Activated gamma-delta T cell (primary cell): ENCODE data around the gene PAIP2B.

Experiments used
- DNase-seq: peaks from one replicate; lab custom pipeline; 2025; lab: John Stamatoyannopoulos, UW

Gene PAIP2B

GRCh38 chr2:71153585-71154224 lies 73.2 kb downstream of the PAIP2B start:
- no peak for DNase-seq

GRCh38 chr2:71151620-71152019 lies 75.3 kb downstream of the PAIP2B start:
- DNase-seq = no peak

- no peak for DNase-seq
Measured at GRCh38 chr2:71150082-71150816, 76.7 kb downstream of the PAIP2B start.

GRCh38 chr2:71148506-71149063 lies 78.3 kb downstream of the PAIP2B start:
- DNase-seq = no peak

GRCh38 chr2:71143782-71144181 lies 83.1 kb downstream of the PAIP2B start:
- DNase-seq = no peak

- DNase-seq = no peak
Measured at GRCh38 chr2:71136174-71136573, 90.7 kb downstream of the PAIP2B start.

- no peak for DNase-seq
Measured at GRCh38 chr2:71133603-71134002, 93.3 kb downstream of the PAIP2B start.
